PC-3 (cell line): ENCODE results near the gene EPB41L4A. TPM values are rescaled to one million over a fixed set of nuclear protein-coding genes. Genes with fewer than 3 reads are reported as not detected.

Experiments
- ATAC-seq: fragments of 200-7000 bp; cut with Tn5 transposase; 2 replicates; pipeline ENCODE4 v1.9.1; 2020; ENCODE audit warnings: mild to moderate bottlenecking, moderate library complexity
- BruUV-seq: library from RNA; stranded (reverse); fragments of 400-500 nt; replicated peaks from 2 replicates; lab custom pipeline; 2021; lab: Mats Ljungman, UMichigan
- CTCF ChIA-PET: fragments of 300-600 bp; sonication (Branson Sonifier 250); formaldehyde crosslinking; loops from one replicate; lab custom pipeline; 2022; ENCODE audit warnings: antibody characterized with exemption; lab: Charles Lee
- POLR2A ChIA-PET: fragments of 300-600 bp; sonication (Branson Sonifier 250); formaldehyde crosslinking; loops from one replicate; lab custom pipeline; 2022; ENCODE audit warnings: antibody characterized with exemption; ENCODE audit not compliant: unreplicated experiment; lab: Charles Lee
- DNase-seq: peaks from one replicate; pipeline ENCODE4 v3.0.0-alpha.2; 2015
- H2AFZ ChIP-seq: fragments of 300-600 bp; sonication (generic); 2 replicates; pipeline ENCODE4 v1.6.0; 2016; ENCODE audit warnings: antibody characterized with exemption, low read length
- H3F3A ChIP-seq: fragments of 300-600 bp; sonication (generic); one replicate; pipeline ENCODE4 v1.6.0; 2017; ENCODE audit warnings: antibody characterized with exemption, low read length, control low read depth, mild to moderate bottlenecking; ENCODE audit not compliant: unreplicated experiment
- H3K27ac ChIP-seq: fragments of 300-600 bp; sonication (generic); 2 replicates; pipeline ENCODE4 v1.5.1; 2016; ENCODE audit warnings: mild to moderate bottlenecking, low read length
- H3K27me3 ChIP-seq: fragments of 300-600 bp; sonication (generic); 2 replicates; pipeline ENCODE4 v1.6.1; 2016; ENCODE audit warnings: low read length, mixed read lengths
- H3K36me3 ChIP-seq: fragments of 300-600 bp; sonication (generic); 2 replicates; pipeline ENCODE4 v1.6.1; 2016; ENCODE audit warnings: low read depth, mixed run types, low read length, mixed read lengths
- H3K4me1 ChIP-seq: fragments of 300-600 bp; sonication (generic); 2 replicates; pipeline ENCODE4 v1.5.1; 2016; ENCODE audit warnings: low read length; ENCODE audit not compliant: insufficient read depth
- H3K4me2 ChIP-seq: fragments of 300-600 bp; sonication (generic); 2 replicates; pipeline ENCODE4 v1.6.0; 2016; ENCODE audit warnings: low read length
- H3K4me3 ChIP-seq: fragments of 300-600 bp; sonication (generic); 2 replicates; pipeline ENCODE4 v1.5.1; 2016; ENCODE audit warnings: mild to moderate bottlenecking, low read length, mixed read lengths
- H3K79me2 ChIP-seq: fragments of 300-600 bp; sonication (generic); 2 replicates; pipeline ENCODE4 v1.6.1; 2017; ENCODE audit warnings: low read length, mixed read lengths
- H3K9ac ChIP-seq: fragments of 300-600 bp; sonication (generic); 2 replicates; pipeline ENCODE4 v1.6.0; 2016; ENCODE audit warnings: mild to moderate bottlenecking, low read length
- H3K9me2 ChIP-seq: fragments of 300-600 bp; sonication (generic); replicated peaks from 2 replicates; pipeline ENCODE4 v1.6.1; 2016; ENCODE audit warnings: mixed run types, low read length, mixed read lengths
- H3K9me3 ChIP-seq: fragments of 300-600 bp; sonication (generic); 2 replicates; pipeline ENCODE4 v1.6.1; 2016; ENCODE audit warnings: low read length, mixed read lengths
- H4K20me1 ChIP-seq: fragments of 300-600 bp; sonication (generic); 2 replicates; pipeline ENCODE4 v1.6.1; 2016; ENCODE audit warnings: low read length, mixed read lengths
- CTCF ChIP-seq: fragments of 300-600 bp; sonication (generic); conservative IDR thresholded peaks from 2 replicates; pipeline ENCODE4 v1.5.1; 2017; ENCODE audit warnings: antibody characterized with exemption, low read depth, mild to moderate bottlenecking, low read length
- EZH2 ChIP-seq: fragments of 300-600 bp; sonication (generic); IDR thresholded peaks from one replicate; pipeline ENCODE4 v1.6.1; 2017; ENCODE audit warnings: antibody characterized with exemption, mild to moderate bottlenecking, low read length; ENCODE audit not compliant: unreplicated experiment
- EZH2phosphoT487 ChIP-seq: fragments of 300-600 bp; sonication (generic); IDR thresholded peaks from 2 replicates; pipeline ENCODE4 v1.6.1; 2018; ENCODE audit warnings: mild to moderate bottlenecking, antibody characterized with exemption, low read length, borderline replicate concordance
- intact Hi-C: fragments of 100-400 bp; cut with micrococcal nuclease; formaldehyde crosslinking; loops from 2 replicates; pipeline ENCODE4 v1.9.0; 2023
- total RNA-seq: library from RNA; depleted of rRNA; stranded (reverse); fragments of >200 nt; gene quantifications from 2 replicates; pipeline ENCODE4 v1.2.3, GENCODE V29; 2014

EPB41L4A gene
- total RNA-seq, 1 experiment from 2014 or later, result not detected

- Histone ChIP-seq H3K9me2 (no peaks in the 10 kb centered on the region), H3K27me3 (peaks cover 27% of the 10 kb centered on the region; the same call in 1 of the 2 replicates), H3K4me3 (no peak overlapping the region), H4K20me1 (no peaks in the 10 kb centered on the region), H3F3A (no peaks in the 10 kb centered on the region), H3K36me3 (no peaks in the 10 kb centered on the region), H3K79me2 (no peaks in the 10 kb centered on the region), H3K9me3 (no peaks in the 10 kb centered on the region), H2AFZ (no peak overlapping the region), H3K4me1 (no peaks in the 10 kb centered on the region), H3K27ac (no peak overlapping the region), H3K9ac (no peak overlapping the region), H3K4me2 (no peak overlapping the region)
- POLR2A ChIA-PET, result no interaction called here
- TF ChIP-seq EZH2phosphoT487 (no peak), EZH2 (no peak), CTCF (no peak)
- no peak for DNase-seq
- BruUV-seq, result no TSS peak
- intact Hi-C loops, result no loop called here
- CTCF ChIA-PET, result no interaction called here
- no peak for ATAC-seq
Observed at GRCh38 chr5:112374356-112374755, 44.7 kb downstream of the EPB41L4A start.

- POLR2A ChIA-PET, result no interaction called here
- DNase-seq (no peak), ATAC-seq (no peak)
Observed at GRCh38 chr5:112373885-112374284, 45.2 kb downstream of the EPB41L4A start.

More at GRCh38 chr5:112373885-112374284, 45.2 kb downstream of the EPB41L4A start:
- H3K4me1 ChIP-seq, result no peaks in the 10 kb centered on the region
- H3K27me3 ChIP-seq, result peaks cover 29% of the 10 kb centered on the region; the same call in 1 of the 2 replicates
- no peaks in the 10 kb centered on the region for H3K9me3 ChIP-seq
- no peaks in the 10 kb centered on the region for H3K36me3 ChIP-seq
- no peaks in the 10 kb centered on the region for H3K9me2 ChIP-seq
- H3K27ac ChIP-seq, result no peak overlapping the region
- no peaks in the 10 kb centered on the region for H4K20me1 ChIP-seq
- TF ChIP-seq EZH2 (no peak), CTCF (no peak), EZH2phosphoT487 (no peak)
- no peak overlapping the region for H3K4me3 ChIP-seq
- no peaks in the 10 kb centered on the region for H3K79me2 ChIP-seq
- no peaks in the 10 kb centered on the region for H3F3A ChIP-seq
- H3K4me2 ChIP-seq, result no peak overlapping the region
- H2AFZ ChIP-seq, result no peak overlapping the region
- no peak overlapping the region for H3K9ac ChIP-seq
- no TSS peak for BruUV-seq
- intact Hi-C loops, result no loop called here
- CTCF ChIA-PET, result no interaction called here
